OCI-LY7 (cell line): Measurements from ENCODE around the gene KCNJ15.

Experiments
- CTCF ChIP-seq: fragments of 200-600 bp; sonication (generic); conservative IDR thresholded peaks from 2 replicates; pipeline ENCODE4 v1.5.1; 2014; ENCODE audit warnings: mild to moderate bottlenecking, antibody characterized with exemption, low read length, moderate library complexity, mixed read lengths
- EZH2phosphoT487 ChIP-seq: fragments of 200-600 bp; sonication (generic); IDR thresholded peaks from 2 replicates; pipeline ENCODE4 v1.6.1; 2018; ENCODE audit warnings: low read depth, borderline replicate concordance, mild to moderate bottlenecking, mixed run types, antibody characterized with exemption, low read length, moderate library complexity, mixed read lengths

GRCh38 chr21:38354231-38354630 lies 97.4 kb downstream of the KCNJ15 start:
- TF ChIP-seq CTCF (no peak), EZH2phosphoT487 (no peak)
